SK-N-SH treated with all-trans-retinoic acid at 6 μM for 48 hours (cell line): ENCODE data around the gene SEMA6B.

ENCODE experiments used
- ATAC-seq: fragments of 200-7000 bp; cut with Tn5 transposase; 3 replicates; pipeline ENCODE4 v1.9.1; 2020; ENCODE audit warnings: mild to moderate bottlenecking, moderate library complexity
- ARNTL ChIP-seq: fragments of 450-650 bp; formaldehyde crosslinking; IDR thresholded peaks from 2 replicates; pipeline ENCODE4 v1.5.0; 2020; ENCODE audit warnings: low read depth, mild to moderate bottlenecking, moderate library complexity, borderline replicate concordance
- BACH2 ChIP-seq: fragments of 250-450 bp; sonication (Bioruptor Pico); IDR thresholded peaks from 2 replicates; pipeline ENCODE4 v1.9.0; 2021; ENCODE audit warnings: mild to moderate bottlenecking, borderline replicate concordance
- CSDC2 ChIP-seq: fragments of 250-450 bp; sonication (Bioruptor Pico); IDR thresholded peaks from 2 replicates; pipeline ENCODE4 v1.5.0; 2020; ENCODE audit warnings: mild to moderate bottlenecking, moderate library complexity
- ESRRG ChIP-seq: fragments of 250-450 bp; sonication (Bioruptor Pico); IDR thresholded peaks from 2 replicates; pipeline ENCODE4 v1.6.1; 2021; ENCODE audit warnings: mild to moderate bottlenecking
- GLIS3 ChIP-seq: fragments of 250-450 bp; sonication (Bioruptor Pico); IDR thresholded peaks from 2 replicates; pipeline ENCODE4 v1.5.0; 2020; ENCODE audit warnings: mild to moderate bottlenecking, moderate library complexity
- ISL1 ChIP-seq: fragments of 250-450 bp; sonication (Bioruptor Pico); IDR thresholded peaks from 2 replicates; pipeline ENCODE4 v2.1.2; 2022; ENCODE audit warnings: mild to moderate bottlenecking, moderate library complexity
- OSR1 ChIP-seq: fragments of 250-450 bp; sonication (Bioruptor Pico); IDR thresholded peaks from 2 replicates; pipeline ENCODE4 v1.8.0; 2022; ENCODE audit warnings: moderate library complexity, mild to moderate bottlenecking, inconsistent platforms
- RARB ChIP-seq: fragments of 250-450 bp; sonication (Bioruptor Pico); IDR thresholded peaks from 2 replicates; pipeline ENCODE4 v1.8.0; 2021; ENCODE audit warnings: mild to moderate bottlenecking, moderate library complexity
- SNAI2 ChIP-seq: fragments of 250-450 bp; sonication (Bioruptor Pico); IDR thresholded peaks from 2 replicates; pipeline ENCODE4 v1.5.0; 2020; ENCODE audit warnings: mild to moderate bottlenecking, moderate library complexity
- TCF4 ChIP-seq: fragments of 250-450 bp; sonication (Bioruptor Pico); IDR thresholded peaks from 2 replicates; pipeline ENCODE4 v1.8.0; 2021; ENCODE audit warnings: mild to moderate bottlenecking, moderate library complexity, borderline replicate concordance
- TOX ChIP-seq: fragments of 250-450 bp; sonication (Bioruptor Pico); IDR thresholded peaks from 2 replicates; pipeline ENCODE4 v1.8.0; 2021; ENCODE audit warnings: mild to moderate bottlenecking, moderate library complexity, borderline replicate concordance
- ZC3H10 ChIP-seq: fragments of 250-450 bp; sonication (Bioruptor Pico); IDR thresholded peaks from 2 replicates; pipeline ENCODE4 v1.5.1; 2021; ENCODE audit warnings: mild to moderate bottlenecking, moderate library complexity
- ZFP3 ChIP-seq: fragments of 250-450 bp; sonication (Bioruptor Pico); IDR thresholded peaks from 2 replicates; pipeline ENCODE4 v1.5.0; 2020; ENCODE audit warnings: mild to moderate bottlenecking, moderate library complexity
- ZFP30 ChIP-seq: fragments of 450-650 bp; formaldehyde crosslinking; IDR thresholded peaks from 2 replicates; pipeline ENCODE4 v1.5.0; 2022; ENCODE audit warnings: mild to moderate bottlenecking, moderate library complexity
- ZNF565 ChIP-seq: fragments of 450-650 bp; formaldehyde crosslinking; conservative IDR thresholded peaks from 2 replicates; pipeline ENCODE4 v1.5.0; 2020; ENCODE audit warnings: low read depth, mild to moderate bottlenecking, moderate library complexity
- ZNF70 ChIP-seq: fragments of 450-650 bp; formaldehyde crosslinking; IDR thresholded peaks from 2 replicates; pipeline ENCODE4 v1.5.0; 2020; ENCODE audit warnings: mild to moderate bottlenecking, moderate library complexity
- ZNF8 ChIP-seq: fragments of 450-650 bp; formaldehyde crosslinking; IDR thresholded peaks from 2 replicates; pipeline ENCODE4 v1.5.0; 2020; ENCODE audit warnings: mild to moderate bottlenecking, moderate library complexity
- TF ChIP-seq, protein P1 (sequence below): fragments of 250-450 bp; sonication (Bioruptor Pico); IDR thresholded peaks from 2 replicates; pipeline ENCODE4 v1.5.1; 2020; ENCODE audit warnings: low read depth, mild to moderate bottlenecking, moderate library complexity
- TF ChIP-seq, protein P2 (sequence below): fragments of 250-450 bp; sonication (Bioruptor Pico); IDR thresholded peaks from 2 replicates; pipeline ENCODE4 v1.8.0; 2021; ENCODE audit warnings: low read depth, mild to moderate bottlenecking, moderate library complexity, borderline replicate concordance
- TF ChIP-seq, protein P3 (sequence below): fragments of 250-450 bp; sonication (Bioruptor Pico); IDR thresholded peaks from 2 replicates; pipeline ENCODE4 v1.8.0; 2020; ENCODE audit warnings: mild to moderate bottlenecking, moderate library complexity, borderline replicate concordance
- TF ChIP-seq, protein P4 (sequence below): fragments of 250-450 bp; sonication (Bioruptor Pico); IDR thresholded peaks from 2 replicates; pipeline ENCODE4 v1.5.1; 2021; ENCODE audit warnings: mild to moderate bottlenecking, moderate library complexity
- TF ChIP-seq, protein P5 (sequence below): fragments of 250-450 bp; sonication (Bioruptor Pico); IDR thresholded peaks from 2 replicates; pipeline ENCODE4 v1.5.0; 2020; ENCODE audit warnings: mild to moderate bottlenecking, moderate library complexity

SEMA6B gene, protein sequence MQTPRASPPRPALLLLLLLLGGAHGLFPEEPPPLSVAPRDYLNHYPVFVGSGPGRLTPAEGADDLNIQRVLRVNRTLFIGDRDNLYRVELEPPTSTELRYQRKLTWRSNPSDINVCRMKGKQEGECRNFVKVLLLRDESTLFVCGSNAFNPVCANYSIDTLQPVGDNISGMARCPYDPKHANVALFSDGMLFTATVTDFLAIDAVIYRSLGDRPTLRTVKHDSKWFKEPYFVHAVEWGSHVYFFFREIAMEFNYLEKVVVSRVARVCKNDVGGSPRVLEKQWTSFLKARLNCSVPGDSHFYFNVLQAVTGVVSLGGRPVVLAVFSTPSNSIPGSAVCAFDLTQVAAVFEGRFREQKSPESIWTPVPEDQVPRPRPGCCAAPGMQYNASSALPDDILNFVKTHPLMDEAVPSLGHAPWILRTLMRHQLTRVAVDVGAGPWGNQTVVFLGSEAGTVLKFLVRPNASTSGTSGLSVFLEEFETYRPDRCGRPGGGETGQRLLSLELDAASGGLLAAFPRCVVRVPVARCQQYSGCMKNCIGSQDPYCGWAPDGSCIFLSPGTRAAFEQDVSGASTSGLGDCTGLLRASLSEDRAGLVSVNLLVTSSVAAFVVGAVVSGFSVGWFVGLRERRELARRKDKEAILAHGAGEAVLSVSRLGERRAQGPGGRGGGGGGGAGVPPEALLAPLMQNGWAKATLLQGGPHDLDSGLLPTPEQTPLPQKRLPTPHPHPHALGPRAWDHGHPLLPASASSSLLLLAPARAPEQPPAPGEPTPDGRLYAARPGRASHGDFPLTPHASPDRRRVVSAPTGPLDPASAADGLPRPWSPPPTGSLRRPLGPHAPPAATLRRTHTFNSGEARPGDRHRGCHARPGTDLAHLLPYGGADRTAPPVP

DNA sequence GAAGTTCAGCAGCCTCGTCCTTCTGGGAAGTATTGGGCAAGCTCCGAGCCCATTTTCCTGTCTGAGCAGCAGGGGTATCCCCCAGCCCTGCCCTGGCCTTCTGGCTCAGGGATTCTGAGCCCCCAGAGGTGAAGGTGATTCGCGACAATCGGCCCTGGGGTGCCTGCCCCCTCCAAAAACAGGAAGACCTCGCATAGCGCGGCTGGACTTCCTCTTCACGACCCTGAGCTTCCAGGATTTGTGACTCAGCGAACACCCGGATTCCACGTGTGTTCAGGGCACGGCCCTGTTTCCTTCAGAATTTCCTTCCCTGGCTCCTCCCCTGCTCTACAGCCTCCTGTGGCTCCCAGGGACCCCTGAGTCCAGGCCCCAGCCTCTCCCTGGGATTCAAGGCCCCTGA lies at the start of gene SEMA6B:
SEMA6B (minus strand) TSS at position 116 of the 400 bp plus-strand sequence. CDS start 1,227 bp downstream, outside the sequence.
- no peak for ATAC-seq
- no peak for TF ChIP-seq ZNF565 (CRISPR knock-in tag)
- TF ChIP-seq, protein P1, sequence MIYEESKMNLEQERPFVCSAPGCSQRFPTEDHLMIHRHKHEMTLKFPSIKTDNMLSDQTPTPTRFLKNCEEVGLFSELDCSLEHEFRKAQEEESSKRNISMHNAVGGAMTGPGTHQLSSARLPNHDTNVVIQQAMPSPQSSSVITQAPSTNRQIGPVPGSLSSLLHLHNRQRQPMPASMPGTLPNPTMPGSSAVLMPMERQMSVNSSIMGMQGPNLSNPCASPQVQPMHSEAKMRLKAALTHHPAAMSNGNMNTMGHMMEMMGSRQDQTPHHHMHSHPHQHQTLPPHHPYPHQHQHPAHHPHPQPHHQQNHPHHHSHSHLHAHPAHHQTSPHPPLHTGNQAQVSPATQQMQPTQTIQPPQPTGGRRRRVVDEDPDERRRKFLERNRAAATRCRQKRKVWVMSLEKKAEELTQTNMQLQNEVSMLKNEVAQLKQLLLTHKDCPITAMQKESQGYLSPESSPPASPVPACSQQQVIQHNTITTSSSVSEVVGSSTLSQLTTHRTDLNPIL (CRISPR knock-in tag): no peak
- TF ChIP-seq ZC3H10 (CRISPR knock-in tag): no peak
- TF ChIP-seq, protein P2, sequence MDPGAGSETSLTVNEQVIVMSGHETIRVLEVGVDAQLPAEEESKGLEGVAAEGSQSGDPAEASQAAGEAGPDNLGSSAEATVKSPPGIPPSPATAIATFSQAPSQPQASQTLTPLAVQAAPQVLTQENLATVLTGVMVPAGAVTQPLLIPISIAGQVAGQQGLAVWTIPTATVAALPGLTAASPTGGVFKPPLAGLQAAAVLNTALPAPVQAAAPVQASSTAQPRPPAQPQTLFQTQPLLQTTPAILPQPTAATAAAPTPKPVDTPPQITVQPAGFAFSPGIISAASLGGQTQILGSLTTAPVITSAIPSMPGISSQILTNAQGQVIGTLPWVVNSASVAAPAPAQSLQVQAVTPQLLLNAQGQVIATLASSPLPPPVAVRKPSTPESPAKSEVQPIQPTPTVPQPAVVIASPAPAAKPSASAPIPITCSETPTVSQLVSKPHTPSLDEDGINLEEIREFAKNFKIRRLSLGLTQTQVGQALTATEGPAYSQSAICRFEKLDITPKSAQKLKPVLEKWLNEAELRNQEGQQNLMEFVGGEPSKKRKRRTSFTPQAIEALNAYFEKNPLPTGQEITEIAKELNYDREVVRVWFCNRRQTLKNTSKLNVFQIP: no peak
- no peak for TF ChIP-seq RARB (CRISPR knock-in tag)
- TF ChIP-seq, protein P3, sequence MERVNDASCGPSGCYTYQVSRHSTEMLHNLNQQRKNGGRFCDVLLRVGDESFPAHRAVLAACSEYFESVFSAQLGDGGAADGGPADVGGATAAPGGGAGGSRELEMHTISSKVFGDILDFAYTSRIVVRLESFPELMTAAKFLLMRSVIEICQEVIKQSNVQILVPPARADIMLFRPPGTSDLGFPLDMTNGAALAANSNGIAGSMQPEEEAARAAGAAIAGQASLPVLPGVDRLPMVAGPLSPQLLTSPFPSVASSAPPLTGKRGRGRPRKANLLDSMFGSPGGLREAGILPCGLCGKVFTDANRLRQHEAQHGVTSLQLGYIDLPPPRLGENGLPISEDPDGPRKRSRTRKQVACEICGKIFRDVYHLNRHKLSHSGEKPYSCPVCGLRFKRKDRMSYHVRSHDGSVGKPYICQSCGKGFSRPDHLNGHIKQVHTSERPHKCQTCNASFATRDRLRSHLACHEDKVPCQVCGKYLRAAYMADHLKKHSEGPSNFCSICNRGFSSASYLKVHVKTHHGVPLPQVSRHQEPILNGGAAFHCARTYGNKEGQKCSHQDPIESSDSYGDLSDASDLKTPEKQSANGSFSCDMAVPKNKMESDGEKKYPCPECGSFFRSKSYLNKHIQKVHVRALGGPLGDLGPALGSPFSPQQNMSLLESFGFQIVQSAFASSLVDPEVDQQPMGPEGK (CRISPR knock-in tag): no peak
- no peak for TF ChIP-seq OSR1 (CRISPR knock-in tag)
- TF ChIP-seq, protein P4, sequence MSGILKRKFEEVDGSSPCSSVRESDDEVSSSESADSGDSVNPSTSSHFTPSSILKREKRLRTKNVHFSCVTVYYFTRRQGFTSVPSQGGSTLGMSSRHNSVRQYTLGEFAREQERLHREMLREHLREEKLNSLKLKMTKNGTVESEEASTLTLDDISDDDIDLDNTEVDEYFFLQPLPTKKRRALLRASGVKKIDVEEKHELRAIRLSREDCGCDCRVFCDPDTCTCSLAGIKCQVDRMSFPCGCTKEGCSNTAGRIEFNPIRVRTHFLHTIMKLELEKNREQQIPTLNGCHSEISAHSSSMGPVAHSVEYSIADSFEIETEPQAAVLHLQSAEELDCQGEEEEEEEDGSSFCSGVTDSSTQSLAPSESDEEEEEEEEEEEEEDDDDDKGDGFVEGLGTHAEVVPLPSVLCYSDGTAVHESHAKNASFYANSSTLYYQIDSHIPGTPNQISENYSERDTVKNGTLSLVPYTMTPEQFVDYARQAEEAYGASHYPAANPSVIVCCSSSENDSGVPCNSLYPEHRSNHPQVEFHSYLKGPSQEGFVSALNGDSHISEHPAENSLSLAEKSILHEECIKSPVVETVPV: no peak
- TF ChIP-seq CSDC2: no peak
- no peak for TF ChIP-seq ZFP3 (CRISPR knock-in tag)
- TF ChIP-seq ZFP30 (CRISPR knock-in tag): no peak
- no peak for TF ChIP-seq ZNF70 (CRISPR knock-in tag)
- no peak for TF ChIP-seq BACH2 (CRISPR knock-in tag)
- no peak for TF ChIP-seq ESRRG
- TF ChIP-seq ISL1 (CRISPR knock-in tag): no peak
- no peak for TF ChIP-seq ZNF8
- TF ChIP-seq ARNTL (CRISPR knock-in tag): no peak
- TF ChIP-seq SNAI2 (CRISPR knock-in tag): no peak
- no peak for TF ChIP-seq TOX (CRISPR knock-in tag)

DNA sequence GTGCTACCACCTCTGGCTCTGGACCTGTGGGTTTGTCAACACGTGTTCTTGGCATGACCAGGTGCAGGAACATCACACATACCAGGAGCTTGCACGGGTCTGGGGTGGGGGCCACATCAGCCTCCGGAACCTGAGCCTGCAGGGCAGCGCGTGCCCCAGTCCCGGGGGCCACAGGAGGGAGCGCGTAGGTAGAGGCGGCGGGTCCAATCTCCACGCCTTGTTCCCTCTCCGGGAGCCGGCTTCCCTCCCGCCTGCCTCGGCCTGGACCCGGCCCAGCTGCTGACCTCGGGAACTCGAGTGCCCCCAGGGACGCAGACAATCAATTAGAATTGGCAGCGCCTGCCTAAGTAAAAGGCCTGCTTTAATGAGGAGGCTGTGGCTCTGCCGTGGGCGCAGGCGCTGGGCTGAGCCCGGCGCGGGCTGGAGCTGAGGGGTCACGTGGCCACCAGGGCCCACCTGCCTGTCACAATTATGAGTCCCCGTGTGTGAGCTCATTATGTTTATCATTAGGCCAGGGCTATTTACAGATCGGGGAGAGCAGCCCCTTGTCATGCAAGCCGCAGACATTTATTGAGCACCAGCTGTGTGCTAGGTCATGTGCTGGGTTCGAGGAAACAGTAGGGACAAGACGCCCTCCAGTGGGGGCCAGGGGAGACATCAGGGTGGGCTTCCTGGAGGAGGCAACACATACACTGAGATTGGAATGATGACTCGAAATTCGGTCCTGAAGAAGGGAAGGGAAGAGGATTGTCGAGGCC lies 47.6 kb upstream of the SEMA6B start:
- ATAC-seq: peak; percentile 77
- TF ChIP-seq CSDC2: no peak
- peak; percentile 11; the same call in 1 of the 2 replicates for TF ChIP-seq TCF4 (CRISPR knock-in tag)

DNA sequence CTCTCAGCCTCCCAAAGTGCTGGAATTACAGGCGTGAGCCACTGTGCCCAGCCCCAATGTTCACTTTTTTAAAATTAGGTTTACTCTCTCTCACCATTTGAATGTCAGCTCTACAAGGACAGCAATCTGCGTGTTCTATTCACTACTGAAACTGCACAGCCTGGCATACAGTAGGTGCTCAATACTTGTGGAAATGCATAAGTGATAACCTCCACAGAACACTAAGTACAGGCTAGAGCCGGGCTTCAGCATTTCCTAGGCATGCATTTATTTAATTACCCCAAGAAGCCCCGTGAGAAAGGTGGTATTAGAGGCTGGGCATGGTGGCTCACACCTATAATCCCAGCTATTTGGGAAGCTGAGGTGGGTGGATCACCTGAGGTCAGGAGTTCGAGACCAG lies 46.7 kb upstream of the SEMA6B start:
- no peak for ATAC-seq
- no peak for TF ChIP-seq ZFP3 (CRISPR knock-in tag)
- no peak for TF ChIP-seq ZFP30 (CRISPR knock-in tag)
- TF ChIP-seq TOX (CRISPR knock-in tag): no peak
- no peak for TF ChIP-seq ARNTL (CRISPR knock-in tag)
- TF ChIP-seq, protein P2: no peak
- TF ChIP-seq, protein P5, sequence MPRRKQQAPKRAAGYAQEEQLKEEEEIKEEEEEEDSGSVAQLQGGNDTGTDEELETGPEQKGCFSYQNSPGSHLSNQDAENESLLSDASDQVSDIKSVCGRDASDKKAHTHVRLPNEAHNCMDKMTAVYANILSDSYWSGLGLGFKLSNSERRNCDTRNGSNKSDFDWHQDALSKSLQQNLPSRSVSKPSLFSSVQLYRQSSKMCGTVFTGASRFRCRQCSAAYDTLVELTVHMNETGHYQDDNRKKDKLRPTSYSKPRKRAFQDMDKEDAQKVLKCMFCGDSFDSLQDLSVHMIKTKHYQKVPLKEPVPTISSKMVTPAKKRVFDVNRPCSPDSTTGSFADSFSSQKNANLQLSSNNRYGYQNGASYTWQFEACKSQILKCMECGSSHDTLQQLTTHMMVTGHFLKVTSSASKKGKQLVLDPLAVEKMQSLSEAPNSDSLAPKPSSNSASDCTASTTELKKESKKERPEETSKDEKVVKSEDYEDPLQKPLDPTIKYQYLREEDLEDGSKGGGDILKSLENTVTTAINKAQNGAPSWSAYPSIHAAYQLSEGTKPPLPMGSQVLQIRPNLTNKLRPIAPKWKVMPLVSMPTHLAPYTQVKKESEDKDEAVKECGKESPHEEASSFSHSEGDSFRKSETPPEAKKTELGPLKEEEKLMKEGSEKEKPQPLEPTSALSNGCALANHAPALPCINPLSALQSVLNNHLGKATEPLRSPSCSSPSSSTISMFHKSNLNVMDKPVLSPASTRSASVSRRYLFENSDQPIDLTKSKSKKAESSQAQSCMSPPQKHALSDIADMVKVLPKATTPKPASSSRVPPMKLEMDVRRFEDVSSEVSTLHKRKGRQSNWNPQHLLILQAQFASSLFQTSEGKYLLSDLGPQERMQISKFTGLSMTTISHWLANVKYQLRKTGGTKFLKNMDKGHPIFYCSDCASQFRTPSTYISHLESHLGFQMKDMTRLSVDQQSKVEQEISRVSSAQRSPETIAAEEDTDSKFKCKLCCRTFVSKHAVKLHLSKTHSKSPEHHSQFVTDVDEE (CRISPR knock-in tag): no peak
- TF ChIP-seq, protein P4: no peak
- TF ChIP-seq ISL1 (CRISPR knock-in tag): no peak
- no peak for TF ChIP-seq GLIS3 (CRISPR knock-in tag)
- no peak for TF ChIP-seq BACH2 (CRISPR knock-in tag)
- no peak for TF ChIP-seq RARB (CRISPR knock-in tag)
- no peak for TF ChIP-seq ZC3H10 (CRISPR knock-in tag)
- TF ChIP-seq ESRRG: no peak
